ENCODE results near the gene GINS1.

The GINS1 gene

GRCh38 chr20:25407311-25408169, at the start of gene GINS1:
TSS of gene GINS1 (plus strand) at chr20:25407673. CDS start at chr20:25407821, 148 bp downstream.
- DNase-seq (ENCODE audit: low read depth in 2 of 2), result peak; percentile 57 to 80

DNA sequence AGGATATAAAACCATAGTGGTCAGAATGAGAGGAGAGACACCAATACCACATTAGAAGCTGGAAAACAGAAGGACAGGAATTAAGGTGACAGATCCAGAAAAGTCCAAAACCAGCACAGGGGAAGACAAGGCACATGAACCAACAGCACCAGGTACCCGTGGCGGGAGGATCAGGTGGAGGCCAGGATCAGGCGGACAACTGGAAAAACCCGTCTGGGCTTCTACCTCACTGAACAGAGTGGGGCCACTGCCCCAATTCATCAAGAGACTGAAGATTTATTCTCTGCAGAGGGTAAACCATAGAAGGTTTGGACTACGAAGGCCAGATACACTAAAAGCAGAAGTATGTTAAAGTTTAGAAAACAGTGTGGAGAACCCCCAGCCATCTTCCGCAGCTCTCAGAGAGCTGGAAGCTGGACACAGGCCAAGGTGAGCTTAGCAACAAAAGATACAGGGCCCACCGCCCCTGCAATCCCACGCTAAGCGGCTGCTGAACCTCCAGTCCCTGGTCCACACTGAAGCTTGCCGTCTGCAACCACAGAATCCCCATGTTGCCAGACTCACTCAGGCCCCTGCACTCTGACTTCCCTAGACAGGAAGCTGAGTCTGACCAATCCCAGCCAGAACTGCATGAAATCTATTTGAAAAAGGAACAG, 46.7 kb upstream of the GINS1 start:
- DNase-seq (ENCODE audit: low read depth in 2 of 2), result no peak

- no peak for DNase-seq (ENCODE audit: low read depth in 2 of 2)
Observed at GRCh38 chr20:25361287-25361683, 46.2 kb upstream of the GINS1 start.

GRCh38 chr20:25364180-25364788, 43.2 kb upstream of the GINS1 start:
- DNase-seq (ENCODE audit: low read depth in 2 of 2), result no peak

GRCh38 chr20:25364879-25365699, 42.4 kb upstream of the GINS1 start:
- no peak for DNase-seq (ENCODE audit: low read depth in 2 of 2)

- DNase-seq (ENCODE audit: low read depth in 2 of 2), result no peak
Observed at GRCh38 chr20:25368526-25368925, 38.9 kb upstream of the GINS1 start.

DNA sequence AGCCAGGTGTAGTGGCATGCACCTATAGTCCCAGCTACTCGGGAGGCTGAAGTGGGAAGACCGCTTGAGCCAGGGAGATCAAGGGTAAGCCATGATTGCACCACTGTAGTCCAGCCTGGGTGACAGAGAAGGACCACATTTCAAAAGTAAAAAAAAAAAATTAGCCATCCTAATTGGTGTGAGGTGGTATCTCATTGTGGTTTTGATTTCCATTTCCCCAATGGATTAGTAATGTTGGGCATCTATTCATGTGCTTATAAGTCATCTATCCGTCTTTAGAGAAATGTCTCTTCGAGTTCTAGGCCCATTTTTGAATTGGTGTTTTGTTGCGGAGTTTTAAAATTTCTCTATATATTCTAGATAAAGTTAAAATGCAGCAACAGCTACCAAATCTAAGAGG, 38.5 kb upstream of the GINS1 start:
- no peak for DNase-seq (ENCODE audit: low read depth in 2 of 2)

- DNase-seq (ENCODE audit: low read depth in 2 of 2), result no peak
Observed at GRCh38 chr20:25369529-25369928, 37.9 kb upstream of the GINS1 start.

GRCh38 chr20:25369971-25370370, 37.5 kb upstream of the GINS1 start:
- no peak for DNase-seq (ENCODE audit: low read depth in 2 of 2)

DNA sequence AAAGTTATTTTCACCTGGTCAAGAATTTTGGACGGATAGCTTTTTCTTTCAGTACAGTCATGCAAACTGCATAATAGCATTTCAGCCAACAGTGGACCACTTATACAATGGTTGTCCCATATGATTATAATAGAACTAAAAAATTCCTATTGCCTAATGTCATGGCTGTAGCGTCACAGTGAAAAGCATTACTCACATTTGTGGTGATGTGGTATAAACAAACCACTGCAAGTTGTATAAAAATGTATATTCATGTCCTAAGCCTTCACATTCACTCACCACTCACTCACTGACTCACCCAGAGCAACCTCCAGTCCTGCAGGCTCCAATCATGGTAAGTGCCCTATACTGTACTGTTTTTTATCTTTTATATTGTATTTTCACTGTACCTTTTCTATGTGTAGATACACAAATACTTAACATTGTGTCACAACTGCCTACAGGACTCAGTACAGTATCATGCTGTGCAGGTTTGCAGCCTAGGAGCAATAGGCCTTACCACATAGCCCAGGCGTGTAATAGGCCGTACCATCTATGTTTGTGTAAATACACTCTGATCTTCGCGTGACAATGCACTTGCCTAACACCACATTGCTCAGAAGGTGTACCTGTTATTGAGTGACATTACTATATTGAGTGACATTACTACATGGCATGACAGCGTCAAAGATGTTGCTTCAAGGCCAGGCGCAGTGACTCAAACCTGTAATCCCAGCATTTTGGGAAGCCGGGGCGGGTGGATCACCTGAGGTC, 34.7 kb upstream of the GINS1 start:
- no peak for DNase-seq (ENCODE audit: low read depth in 2 of 2)

- no peak for DNase-seq (ENCODE audit: low read depth in 2 of 2)
Observed at GRCh38 chr20:25374842-25375241, 32.6 kb upstream of the GINS1 start.

DNA sequence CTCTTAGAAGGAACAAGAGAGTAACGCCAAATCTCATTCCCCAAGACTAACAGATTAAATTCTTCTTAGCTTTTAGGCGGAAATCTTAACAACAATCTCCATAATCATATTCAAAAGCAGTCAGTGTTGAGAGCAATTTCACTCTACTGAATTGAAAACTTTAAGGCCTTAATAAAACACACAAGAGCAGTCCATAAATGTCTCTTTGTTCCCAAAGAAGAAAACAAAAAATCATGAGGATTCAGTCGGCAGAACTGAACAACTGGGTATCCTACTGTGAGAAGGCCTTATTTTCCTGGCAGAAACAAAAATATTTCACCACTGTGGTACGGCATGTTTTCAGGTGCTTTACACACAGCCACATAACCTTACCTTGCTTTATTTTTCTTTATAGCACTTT, 31.2 kb upstream of the GINS1 start:
- no peak for DNase-seq (ENCODE audit: low read depth in 2 of 2)

- DNase-seq (ENCODE audit: low read depth in 2 of 2), result no peak
Observed at GRCh38 chr20:25376886-25377285, 30.6 kb upstream of the GINS1 start.

- no peak for DNase-seq (ENCODE audit: low read depth in 2 of 2)
Observed at GRCh38 chr20:25378189-25378883, 29.1 kb upstream of the GINS1 start.

GRCh38 chr20:25378884-25379733, 28.4 kb upstream of the GINS1 start:
- no peak for DNase-seq (ENCODE audit: low read depth in 2 of 2)

DNA sequence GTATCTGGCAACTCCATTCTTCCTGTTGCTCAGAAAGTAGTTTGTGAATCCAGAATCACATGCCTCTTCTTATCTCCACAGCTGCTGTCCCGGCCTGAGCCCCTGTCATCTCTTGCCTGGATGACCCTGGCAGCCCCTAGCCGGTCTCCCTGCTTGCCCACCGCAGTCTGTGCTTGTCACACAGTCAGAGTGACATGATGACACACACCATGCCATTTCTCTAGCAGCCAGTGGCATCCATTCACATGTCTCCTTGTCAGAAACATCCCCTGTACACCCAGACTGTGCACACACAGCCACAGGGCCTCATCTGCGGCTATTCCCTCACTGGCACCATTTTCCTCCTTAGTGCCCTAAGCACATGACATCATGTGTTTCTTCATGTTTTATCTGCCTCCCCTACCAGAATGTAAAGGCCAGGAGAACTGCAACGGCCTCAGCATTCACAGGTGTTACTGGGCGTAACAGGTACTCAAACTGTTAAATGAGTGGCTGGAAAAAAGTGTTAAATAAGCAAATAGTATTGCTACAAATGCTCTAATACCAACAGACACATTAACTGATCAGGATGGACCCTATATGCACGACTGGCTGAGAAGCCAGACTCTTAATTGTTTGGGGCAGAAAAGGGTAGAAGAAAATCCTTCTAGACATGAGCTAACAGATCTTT, 26.4 kb upstream of the GINS1 start:
- no peak for DNase-seq (ENCODE audit: low read depth in 2 of 2)

DNA sequence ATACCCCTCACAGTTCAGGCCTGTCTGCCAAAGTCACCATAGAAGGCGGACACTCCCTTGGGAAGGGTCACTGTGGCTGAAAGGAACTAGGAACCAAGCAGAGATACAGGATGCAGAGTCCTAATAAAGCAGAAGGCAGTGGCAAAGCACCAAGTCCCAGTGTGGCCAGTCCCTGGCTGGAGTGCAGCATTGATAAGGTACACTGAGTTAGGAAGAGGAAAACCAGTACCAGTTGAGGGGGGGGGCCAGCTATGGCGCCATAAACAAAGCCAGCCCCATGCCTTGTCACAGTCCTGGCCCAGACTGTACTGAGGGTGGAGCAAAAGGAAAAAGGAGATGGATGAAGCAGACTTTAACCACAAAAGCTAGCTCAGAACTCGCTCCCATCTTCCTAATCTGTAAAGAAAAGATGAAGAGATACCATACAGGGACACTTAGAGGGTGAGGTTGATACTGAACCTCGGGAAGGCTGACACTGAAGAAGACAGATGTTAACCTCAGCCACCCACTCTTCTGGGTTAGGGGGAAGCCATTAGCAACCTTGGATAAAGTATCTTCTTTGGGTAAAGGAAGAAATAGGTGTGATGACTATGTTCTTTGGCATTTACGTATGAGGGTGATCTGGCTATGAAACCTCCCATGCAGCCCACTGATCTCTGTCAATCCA, 24.6 kb upstream of the GINS1 start:
- no peak for DNase-seq (ENCODE audit: low read depth in 2 of 2)

DNA sequence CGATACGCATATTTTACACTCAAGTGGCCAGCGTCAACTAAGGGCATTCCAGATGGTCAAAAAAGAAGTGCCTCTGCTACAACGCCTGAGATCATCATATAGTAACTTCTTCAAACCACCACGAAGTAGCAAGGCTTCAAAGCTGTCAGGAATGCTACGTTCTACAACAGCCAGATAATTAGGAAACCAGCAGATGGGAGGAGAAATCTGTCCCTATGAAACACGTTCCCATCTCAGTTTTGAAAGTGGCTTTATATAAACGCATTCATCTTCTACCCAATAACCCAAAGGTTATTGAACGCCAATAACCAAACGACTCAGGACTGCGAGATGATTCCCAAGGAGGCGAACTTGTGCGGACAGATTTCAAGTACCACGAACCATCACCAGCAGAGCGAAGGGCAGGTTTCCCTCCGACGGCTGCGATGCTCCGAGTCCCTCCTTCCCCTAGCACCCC, 18.0 kb upstream of the GINS1 start:
- no peak for DNase-seq (ENCODE audit: low read depth in 2 of 2)
